Measurements from ENCODE around the gene ARHGAP22. TPM values are rescaled to one million over a fixed set of nuclear protein-coding genes. Genes with fewer than 3 reads are reported as not detected.

ARHGAP22 gene
- polyA plus RNA-seq, 1 donor from 2014 or later: 0.15 TPM

DNA sequence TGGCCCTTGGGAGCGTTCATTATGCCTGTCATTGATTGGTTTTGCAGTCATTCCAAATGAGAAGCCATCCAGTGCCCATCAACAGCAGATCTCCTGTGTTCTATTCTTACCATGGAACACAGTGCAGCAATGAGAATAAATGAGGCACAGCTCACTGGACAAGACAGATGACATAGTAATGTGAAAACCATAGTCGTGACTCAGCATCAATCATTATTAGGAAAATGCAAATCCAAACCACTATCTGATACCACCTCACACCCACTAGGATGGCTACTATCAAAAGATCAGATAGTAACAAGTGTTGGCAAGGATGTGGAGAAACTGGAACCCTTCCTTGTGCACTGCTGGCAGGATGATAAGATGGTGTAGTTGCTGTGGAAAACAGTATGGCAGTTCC lies 144.7 kb downstream of the ARHGAP22 start:
- H4K20me1 ChIP-seq (ENCODE audit: insufficient read depth): no peaks in the 10 kb centered on the region
- no peaks in the 10 kb centered on the region for H3K79me2 ChIP-seq (replicated peaks; ENCODE audit: insufficient read depth, low read length)
- H3F3A ChIP-seq (ENCODE audit: insufficient read depth, low read length, poor library complexity, severe bottlenecking): no peaks in the 10 kb centered on the region
- no peaks in the 10 kb centered on the region for H3K36me3 ChIP-seq (ENCODE audit: insufficient read depth, low read length)
- no peak overlapping the region for H3K9ac ChIP-seq (ENCODE audit: low read length)
- H3K9me2 ChIP-seq (ENCODE audit: insufficient read depth, low read length): no peaks in the 10 kb centered on the region
- TF ChIP-seq EZH2 (IDR thresholded peaks at IDR 0.05; ENCODE audit: borderline replicate concordance, insufficient read depth, low read length, poor library complexity, severe bottlenecking) (no peak), SMC3 (conservative IDR thresholded peaks at IDR 0.05; ENCODE audit: poor library complexity) (no peak), TAF1 (IDR thresholded peaks at IDR 0.05; ENCODE audit: low read depth) (no peak), MXI1 (conservative IDR thresholded peaks at IDR 0.05; ENCODE audit: poor library complexity, severe bottlenecking) (no peak), EP300 (conservative IDR thresholded peaks at IDR 0.05; ENCODE audit: poor library complexity, severe bottlenecking) (no peak), RAD21 (conservative IDR thresholded peaks at IDR 0.05) (no peak), POLR2AphosphoS5 (IDR thresholded peaks at IDR 0.05) (no peak)
- TF ChIP-seq, protein P1, sequence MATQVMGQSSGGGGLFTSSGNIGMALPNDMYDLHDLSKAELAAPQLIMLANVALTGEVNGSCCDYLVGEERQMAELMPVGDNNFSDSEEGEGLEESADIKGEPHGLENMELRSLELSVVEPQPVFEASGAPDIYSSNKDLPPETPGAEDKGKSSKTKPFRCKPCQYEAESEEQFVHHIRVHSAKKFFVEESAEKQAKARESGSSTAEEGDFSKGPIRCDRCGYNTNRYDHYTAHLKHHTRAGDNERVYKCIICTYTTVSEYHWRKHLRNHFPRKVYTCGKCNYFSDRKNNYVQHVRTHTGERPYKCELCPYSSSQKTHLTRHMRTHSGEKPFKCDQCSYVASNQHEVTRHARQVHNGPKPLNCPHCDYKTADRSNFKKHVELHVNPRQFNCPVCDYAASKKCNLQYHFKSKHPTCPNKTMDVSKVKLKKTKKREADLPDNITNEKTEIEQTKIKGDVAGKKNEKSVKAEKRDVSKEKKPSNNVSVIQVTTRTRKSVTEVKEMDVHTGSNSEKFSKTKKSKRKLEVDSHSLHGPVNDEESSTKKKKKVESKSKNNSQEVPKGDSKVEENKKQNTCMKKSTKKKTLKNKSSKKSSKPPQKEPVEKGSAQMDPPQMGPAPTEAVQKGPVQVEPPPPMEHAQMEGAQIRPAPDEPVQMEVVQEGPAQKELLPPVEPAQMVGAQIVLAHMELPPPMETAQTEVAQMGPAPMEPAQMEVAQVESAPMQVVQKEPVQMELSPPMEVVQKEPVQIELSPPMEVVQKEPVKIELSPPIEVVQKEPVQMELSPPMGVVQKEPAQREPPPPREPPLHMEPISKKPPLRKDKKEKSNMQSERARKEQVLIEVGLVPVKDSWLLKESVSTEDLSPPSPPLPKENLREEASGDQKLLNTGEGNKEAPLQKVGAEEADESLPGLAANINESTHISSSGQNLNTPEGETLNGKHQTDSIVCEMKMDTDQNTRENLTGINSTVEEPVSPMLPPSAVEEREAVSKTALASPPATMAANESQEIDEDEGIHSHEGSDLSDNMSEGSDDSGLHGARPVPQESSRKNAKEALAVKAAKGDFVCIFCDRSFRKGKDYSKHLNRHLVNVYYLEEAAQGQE (IDR thresholded peaks at IDR 0.05; ENCODE audit: borderline replicate concordance): no peak
- TF ChIP-seq, protein P2, sequence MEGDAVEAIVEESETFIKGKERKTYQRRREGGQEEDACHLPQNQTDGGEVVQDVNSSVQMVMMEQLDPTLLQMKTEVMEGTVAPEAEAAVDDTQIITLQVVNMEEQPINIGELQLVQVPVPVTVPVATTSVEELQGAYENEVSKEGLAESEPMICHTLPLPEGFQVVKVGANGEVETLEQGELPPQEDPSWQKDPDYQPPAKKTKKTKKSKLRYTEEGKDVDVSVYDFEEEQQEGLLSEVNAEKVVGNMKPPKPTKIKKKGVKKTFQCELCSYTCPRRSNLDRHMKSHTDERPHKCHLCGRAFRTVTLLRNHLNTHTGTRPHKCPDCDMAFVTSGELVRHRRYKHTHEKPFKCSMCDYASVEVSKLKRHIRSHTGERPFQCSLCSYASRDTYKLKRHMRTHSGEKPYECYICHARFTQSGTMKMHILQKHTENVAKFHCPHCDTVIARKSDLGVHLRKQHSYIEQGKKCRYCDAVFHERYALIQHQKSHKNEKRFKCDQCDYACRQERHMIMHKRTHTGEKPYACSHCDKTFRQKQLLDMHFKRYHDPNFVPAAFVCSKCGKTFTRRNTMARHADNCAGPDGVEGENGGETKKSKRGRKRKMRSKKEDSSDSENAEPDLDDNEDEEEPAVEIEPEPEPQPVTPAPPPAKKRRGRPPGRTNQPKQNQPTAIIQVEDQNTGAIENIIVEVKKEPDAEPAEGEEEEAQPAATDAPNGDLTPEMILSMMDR (IDR thresholded peaks at IDR 0.05; ENCODE audit: poor library complexity, severe bottlenecking): no peak
- no peak overlapping the region for H3K4me3 ChIP-seq (ENCODE audit: low read length)
- H2AFZ ChIP-seq (ENCODE audit: low read depth, low read length): no peak overlapping the region
- no peak overlapping the region for H3K27ac ChIP-seq (ENCODE audit: low read length)
- H3K9me3 ChIP-seq (ENCODE audit: low read length): peaks cover 2% of the 10 kb centered on the region
- no peaks in the 10 kb centered on the region for H3K27me3 ChIP-seq (ENCODE audit: insufficient read depth, low read depth, low read length)
- H3K4me2 ChIP-seq (ENCODE audit: low read length): no peak overlapping the region

DNA sequence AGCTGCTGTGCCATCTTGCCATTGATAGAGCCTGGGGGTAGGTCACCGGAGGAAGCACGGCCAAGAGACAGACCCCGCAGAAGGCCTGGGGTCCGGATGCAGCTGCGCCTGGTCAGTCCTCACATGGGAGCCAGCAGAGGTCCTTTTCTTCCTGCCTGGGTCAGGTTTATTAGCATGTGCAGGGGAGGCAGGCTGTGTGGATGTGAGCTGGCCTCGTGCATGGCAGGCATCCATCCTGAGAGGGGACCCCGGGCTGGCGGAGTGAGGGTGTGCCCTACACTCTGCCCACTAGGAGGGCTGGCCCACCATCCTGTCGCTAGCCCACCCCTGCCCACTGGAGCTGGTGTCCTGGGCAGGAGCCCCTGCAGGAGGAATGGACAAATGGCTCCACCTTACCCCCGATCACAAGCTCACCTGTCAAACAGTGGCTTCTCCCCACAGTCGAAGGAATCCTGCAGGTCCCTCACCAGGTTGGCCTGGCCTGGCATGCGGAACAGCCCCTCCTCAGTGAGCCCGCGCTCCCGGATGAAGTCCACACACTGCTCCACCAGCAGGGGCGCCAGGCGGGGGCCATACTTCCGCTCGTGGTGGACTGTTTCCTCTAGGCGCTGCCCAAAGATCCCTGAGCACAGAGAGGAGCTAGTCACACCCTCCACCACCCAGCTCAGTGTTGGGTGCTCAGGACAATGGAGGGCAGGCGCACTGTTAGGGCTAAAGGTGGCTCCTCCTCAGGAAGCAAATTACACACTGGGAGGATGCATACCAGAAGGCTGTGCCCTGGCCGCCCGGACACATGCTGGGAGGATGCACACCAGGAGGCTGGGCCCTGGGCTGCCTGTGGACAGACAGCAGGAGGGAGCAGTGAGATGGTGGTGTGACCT lies 145.4 kb downstream of the ARHGAP22 start:
- Histone ChIP-seq H3K36me3 (ENCODE audit: insufficient read depth, low read length) (no peaks in the 10 kb centered on the region), H3K9ac (ENCODE audit: low read length) (no peak overlapping the region), H3K4me2 (ENCODE audit: low read length) (no peak overlapping the region), H3K9me3 (ENCODE audit: low read length) (peaks cover 2% of the 10 kb centered on the region), H3K79me2 (replicated peaks; ENCODE audit: insufficient read depth, low read length) (no peaks in the 10 kb centered on the region), H2AFZ (ENCODE audit: low read depth, low read length) (no peak overlapping the region), H3K27me3 (ENCODE audit: insufficient read depth, low read depth, low read length) (no peaks in the 10 kb centered on the region), H4K20me1 (ENCODE audit: insufficient read depth) (no peaks in the 10 kb centered on the region), H3K9me2 (ENCODE audit: insufficient read depth, low read length) (no peaks in the 10 kb centered on the region), H3F3A (ENCODE audit: insufficient read depth, low read length, poor library complexity, severe bottlenecking) (no peaks in the 10 kb centered on the region), H3K27ac (ENCODE audit: low read length) (no peak overlapping the region), H3K4me3 (ENCODE audit: low read length) (no peak overlapping the region)
- TF ChIP-seq POLR2AphosphoS5 (IDR thresholded peaks at IDR 0.05): no peak
- TF ChIP-seq, protein P2 (IDR thresholded peaks at IDR 0.05; ENCODE audit: poor library complexity, severe bottlenecking): no peak
- no peak for TF ChIP-seq RAD21 (conservative IDR thresholded peaks at IDR 0.05)
- no peak for TF ChIP-seq SMC3 (conservative IDR thresholded peaks at IDR 0.05; ENCODE audit: poor library complexity)
- TF ChIP-seq TAF1 (IDR thresholded peaks at IDR 0.05; ENCODE audit: low read depth): no peak
- TF ChIP-seq EP300 (conservative IDR thresholded peaks at IDR 0.05; ENCODE audit: poor library complexity, severe bottlenecking): no peak
- TF ChIP-seq, protein P1 (IDR thresholded peaks at IDR 0.05; ENCODE audit: borderline replicate concordance): no peak
- TF ChIP-seq EZH2 (IDR thresholded peaks at IDR 0.05; ENCODE audit: borderline replicate concordance, insufficient read depth, low read length, poor library complexity, severe bottlenecking): no peak
- no peak for TF ChIP-seq MXI1 (conservative IDR thresholded peaks at IDR 0.05; ENCODE audit: poor library complexity, severe bottlenecking)

Measured in neural cell (in vitro differentiated cells).